Astrocyte (in vitro differentiated cells and primary cell): ENCODE measurements around the gene RALGAPA2.

Source experiments
- CTCF ChIP-seq: IDR thresholded peaks from 2 replicates; pipeline ENCODE4 v1.5.1; 2011; ENCODE audit warnings: low read depth, mild to moderate bottlenecking, inconsistent platforms, low read length, moderate library complexity; ENCODE audit not compliant: insufficient read depth
- EZH2 ChIP-seq: IDR thresholded peaks from 2 replicates; pipeline ENCODE4 v1.6.1; 2012; ENCODE audit warnings: mild to moderate bottlenecking, low read length, inconsistent platforms; ENCODE audit not compliant: insufficient read depth

DNA sequence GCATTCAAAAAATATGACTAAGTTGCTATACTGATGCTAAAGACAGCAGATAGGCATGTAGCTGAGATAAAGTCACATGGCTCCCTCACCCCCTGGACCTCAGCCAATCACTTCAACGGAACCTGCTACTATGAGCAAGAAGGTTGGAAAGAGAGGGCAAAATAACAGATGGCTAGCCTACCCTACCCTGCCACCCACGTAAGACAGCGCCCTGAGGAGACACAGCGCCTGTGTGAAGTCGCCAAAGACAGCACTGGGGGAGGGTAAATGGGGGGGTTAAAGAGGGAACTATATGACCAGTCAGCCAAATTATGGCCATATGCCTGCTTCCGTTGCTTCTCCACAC lies 163.2 kb downstream of the RALGAPA2 start:
- TF ChIP-seq CTCF, result no peak
- no peak for TF ChIP-seq EZH2
